ENCODE measurements around the gene CLDN17.

Gene CLDN17

GRCh38 chr21:30116479-30116878, 50.1 kb downstream of the CLDN17 start:
- DNase-seq: no peak
